ENCODE measurements around the gene KLHL35. TPM values are rescaled to one million over a fixed set of nuclear protein-coding genes. Genes with fewer than 3 reads are reported as not detected.

Gene KLHL35
- 0.75 TPM for total RNA-seq
- long read RNA-seq, partial matches to known transcripts: 0 of 4 reads
- long read RNA-seq, other reads (novel, unspliced or antisense): 2 of 4 reads

GRCh38 chr11:75432911-75433321, at the start of gene KLHL35:
KLHL35 (minus strand) TSS chr11:75433203; CDS start chr11:75430629, 2,574 bp downstream.
- DNase-seq (ENCODE audit: low spot score): no peak
- intact Hi-C loops (cut with DNase I): no loop called here

- intact Hi-C loops (cut with DNase I): no loop called here
- DNase-seq (ENCODE audit: low spot score): no peak
These were observed 49.1 kb upstream of the KLHL35 start for GRCh38 chr11:75481922-75482606.

GRCh38 chr11:75481223-75481921, 48.4 kb upstream of the KLHL35 start:
- intact Hi-C loops (cut with DNase I): no loop called here
- DNase-seq (ENCODE audit: low spot score): no peak

GRCh38 chr11:75480185-75481175, 47.5 kb upstream of the KLHL35 start:
- no peak for DNase-seq (ENCODE audit: low spot score)
- intact Hi-C loops (cut with DNase I): no loop called here

GRCh38 chr11:75479597-75480145, 46.7 kb upstream of the KLHL35 start:
- no peak for DNase-seq (ENCODE audit: low spot score)
- intact Hi-C loops (cut with DNase I): no loop called here

GRCh38 chr11:75478783-75479596, 46.0 kb upstream of the KLHL35 start:
- no peak for DNase-seq (ENCODE audit: low spot score)
- intact Hi-C loops (cut with DNase I): no loop called here

GRCh38 chr11:75477614-75477935, 44.6 kb upstream of the KLHL35 start:
- intact Hi-C loops (cut with DNase I): no loop called here
- no peak for DNase-seq (ENCODE audit: low spot score)

- DNase-seq (ENCODE audit: low spot score): no peak
- intact Hi-C loops (cut with DNase I): no loop called here
These were observed 44.0 kb upstream of the KLHL35 start for GRCh38 chr11:75476739-75477613.

- intact Hi-C loops (cut with DNase I): no loop called here
These were observed 43.0 kb upstream of the KLHL35 start for GRCh38 chr11:75475767-75476650.

GRCh38 chr11:75474878-75475766, 42.1 kb upstream of the KLHL35 start:
- intact Hi-C loops (cut with DNase I): no loop called here
- DNase-seq (ENCODE audit: low spot score): no peak

More at GRCh38 chr11:75475767-75476650, 43.0 kb upstream of the KLHL35 start:
- no peak for DNase-seq (ENCODE audit: low spot score)

GRCh38 chr11:75474240-75474639, 41.2 kb upstream of the KLHL35 start:
- intact Hi-C loops (cut with DNase I): no loop called here
- DNase-seq (ENCODE audit: low spot score): no peak

GRCh38 chr11:75473684-75474083, 40.7 kb upstream of the KLHL35 start:
- intact Hi-C loops (cut with DNase I): no loop called here
- no peak for DNase-seq (ENCODE audit: low spot score)

GRCh38 chr11:75472081-75472732, 39.2 kb upstream of the KLHL35 start:
- intact Hi-C loops (cut with DNase I): no loop called here
- no peak for DNase-seq (ENCODE audit: low spot score)

GRCh38 chr11:75471176-75471973, 38.4 kb upstream of the KLHL35 start:
- DNase-seq (ENCODE audit: low spot score): no peak
- intact Hi-C loops (cut with DNase I): no loop called here

Measured in cardiac septum (tissue), 1 donor.